HepG2 (cell line): ENCODE data around the gene TTBK1. TPM values are rescaled to one million over a fixed set of nuclear protein-coding genes. Genes with fewer than 3 reads are reported as not detected.

Source experiments
- CBFB ChIP-seq: sonication (generic); formaldehyde crosslinking; IDR thresholded peaks from 2 replicates; pipeline ENCODE4 v1.4.0; 2020; ENCODE audit warnings: missing genetic modification reagents
- CHCHD3 ChIP-seq: sonication (generic); formaldehyde crosslinking; IDR thresholded peaks from 2 replicates; pipeline ENCODE4 v1.8.0; 2022; ENCODE audit warnings: mild to moderate bottlenecking, missing genetic modification reagents, moderate library complexity
- GATAD2A ChIP-seq: IDR thresholded peaks from 2 replicates; pipeline ENCODE4 v1.6.1; 2016
- HOXD1 ChIP-seq: sonication (generic); formaldehyde crosslinking; IDR thresholded peaks from 2 replicates; pipeline ENCODE4 v1.5.0; 2020; ENCODE audit warnings: missing genetic modification reagents
- IRF9 ChIP-seq: sonication (generic); formaldehyde crosslinking; IDR thresholded peaks from 2 replicates; pipeline ENCODE4 v1.8.0; 2022; ENCODE audit warnings: missing genetic modification reagents, mild to moderate bottlenecking, borderline replicate concordance
- MED1 ChIP-seq: sonication (generic); formaldehyde crosslinking; IDR thresholded peaks from 2 replicates; pipeline ENCODE4 v1.4.0; 2020; ENCODE audit warnings: missing genetic modification reagents
- NRL ChIP-seq: sonication (generic); formaldehyde crosslinking; IDR thresholded peaks from 2 replicates; pipeline ENCODE4 v1.5.0; 2020; ENCODE audit warnings: missing genetic modification reagents, mild to moderate bottlenecking, moderate library complexity, borderline replicate concordance
- POLR2G ChIP-seq: fragments of 200-400 bp; formaldehyde crosslinking; IDR thresholded peaks from 2 replicates; pipeline ENCODE4 v1.6.1; 2018; ENCODE audit warnings: mild to moderate bottlenecking, low read depth, low read length, moderate library complexity
- SP5 ChIP-seq: IDR thresholded peaks from 2 replicates; pipeline ENCODE4 v1.6.1; 2016; ENCODE audit warnings: low read depth, borderline replicate concordance
- TAF1 ChIP-seq: sonication (generic); formaldehyde crosslinking; IDR thresholded peaks from 2 replicates; pipeline ENCODE4 v1.4.0; 2020; ENCODE audit warnings: missing genetic modification reagents
- TCF12 ChIP-seq, 2 experiments: fragments of 450-650 bp in 1 of 2; sonication (generic) in 1 of 2; formaldehyde crosslinking in 1 of 2; IDR thresholded peaks; 2 replicates each; pipeline versions ENCODE4 v1.6.1 to v1.8.0; 2017 to 2022; ENCODE audit warnings: antibody characterized with exemption in 1 of 2, mild to moderate bottlenecking in 1 of 2, missing genetic modification reagents in 1 of 2, moderate library complexity in 1 of 2
- ZEB1 ChIP-seq: IDR thresholded peaks from 2 replicates; pipeline ENCODE4 v1.6.1; 2012; ENCODE audit warnings: mild to moderate bottlenecking, low read depth, inconsistent platforms; ENCODE audit not compliant: insufficient replicate concordance
- ZFY ChIP-seq: sonication (generic); formaldehyde crosslinking; IDR thresholded peaks from 2 replicates; pipeline ENCODE4 v1.4.0; 2020; ENCODE audit warnings: missing genetic modification reagents
- ZNF280B ChIP-seq: sonication (generic); formaldehyde crosslinking; IDR thresholded peaks from 2 replicates; pipeline ENCODE4 v1.5.0; 2020; ENCODE audit warnings: missing genetic modification reagents, mild to moderate bottlenecking, borderline replicate concordance
- ZNF33A ChIP-seq: sonication (generic); formaldehyde crosslinking; IDR thresholded peaks from 2 replicates; pipeline ENCODE4 v1.5.1; 2020; ENCODE audit warnings: missing genetic modification reagents, mild to moderate bottlenecking, moderate library complexity, borderline replicate concordance
- ZNF44 ChIP-seq: sonication (generic); formaldehyde crosslinking; IDR thresholded peaks from 2 replicates; pipeline ENCODE4 v1.5.1; 2020; ENCODE audit warnings: mild to moderate bottlenecking, missing genetic modification reagents
- ZNF646 ChIP-seq: sonication (generic); formaldehyde crosslinking; IDR thresholded peaks from 2 replicates; pipeline ENCODE4 v1.9.0; 2021; ENCODE audit warnings: mild to moderate bottlenecking, missing genetic modification reagents
- ZNF777 ChIP-seq: sonication (generic); formaldehyde crosslinking; IDR thresholded peaks from 2 replicates; pipeline ENCODE4 v1.4.0; 2020; ENCODE audit warnings: missing genetic modification reagents
- ZNF839 ChIP-seq: sonication (generic); formaldehyde crosslinking; IDR thresholded peaks from 2 replicates; pipeline ENCODE4 v1.4.0; 2020; ENCODE audit warnings: missing genetic modification reagents, mild to moderate bottlenecking, borderline replicate concordance
- polyA plus RNA-seq, 8 experiments: library from polyadenylated mRNA; depleted of rRNA in 3 of 8; stranded (reverse) in 7 of 8; unstranded in 1 of 8; fragments of >200 nt; fragmentation: Illumina TruSeq in 4 of 8; extraction: Trizol in 4 of 8; gene quantifications; 2 replicates each; pipeline versions ENCODE4 v1.2.1 to v1.2.3, GENCODE V29; 2011 to 2016; ENCODE audit warnings: low read depth in 4 of 8, missing spikeins in 1 of 8, mixed read lengths in 1 of 8; ENCODE audit not compliant: insufficient read depth in 1 of 8
- total RNA-seq, 5 experiments: library from RNA; depleted of rRNA; stranded (reverse); fragments of >200 nt; fragmentation: Illumina TruSeq; extraction: Trizol; gene quantifications; 2 replicates each; pipeline ENCODE4 v1.2.3, GENCODE V29; 2016; ENCODE audit warnings: low read depth in 1 of 5

Gene TTBK1
- total and polyA plus RNA-seq, 2 of the 13 experiments (the other 11 are each of a cell fraction or from before 2014, with no cell fraction given) = 0.24 to 0.33 TPM

- TF ChIP-seq NRL (CRISPR knock-in tag) (peak; percentile 8; the same call in 1 of the 2 replicates), ZNF280B (no peak), ZNF777 (CRISPR knock-in tag) (no peak), ZNF33A (CRISPR knock-in tag) (no peak), MED1 (CRISPR knock-in tag) (no peak), TAF1 (no peak), HOXD1 (CRISPR knock-in tag) (no peak), GATAD2A (CRISPR knock-in tag) (peak; percentile 58; the same call in 1 of the 2 replicates), ZFY (no peak), SP5 (CRISPR knock-in tag) (no peak), ZEB1 (no peak), CHCHD3 (CRISPR knock-in tag) (no peak), ZNF646 (CRISPR knock-in tag) (no peak; the same call in 1 of the 2 replicates), POLR2G (peak; percentile 26; the same call in 1 of the 2 replicates), IRF9 (CRISPR knock-in tag) (no peak), CBFB (CRISPR knock-in tag) (no peak), ZNF839 (CRISPR knock-in tag) (0 out of 2 replicates have a peak, but pooled peaks have one; percentile 14), ZNF44 (CRISPR knock-in tag) (no peak), TCF12 (IDR thresholded peaks at IDR 0.05) (no peak), TCF12 (CRISPR knock-in tag; IDR thresholded peaks at IDR 0.05) (no peak)
Measured at GRCh38 chr6:43274127-43274915, 31.0 kb downstream of the TTBK1 start (continued).
